Psoas muscle (tissue), 8 donors: Measurements from ENCODE around the gene RNH1. TPM values are rescaled to one million over a fixed set of nuclear protein-coding genes. Genes with fewer than 3 reads are reported as not detected.

ENCODE experiments used
- ATAC-seq, 4 donors: fragments of 200-7000 bp; cut with Tn5 transposase; one replicate each; pipeline ENCODE4 v1.9.1; 2020; ENCODE audit warnings: moderate library complexity in 3 of 4, mild to moderate bottlenecking in 2 of 4
- DNase-seq, 2 donors: peaks; one replicate each; pipeline ENCODE4 v3.0.0-alpha.2; 2020
- H3K27ac ChIP-seq: fragments of 200-600 bp; one replicate; pipeline ENCODE4 v1.8.0; 2022
- H3K27me3 ChIP-seq, 3 donors: fragments of 200-600 bp in 1 of 3; one replicate each; pipeline versions ENCODE4 v1.6.1 to v1.8.0; 2013 to 2022; ENCODE audit warnings: low read length in 2 of 3, mild to moderate bottlenecking in 2 of 3, moderate library complexity in 1 of 3; ENCODE audit not compliant: insufficient read depth in 3 of 3
- H3K36me3 ChIP-seq, 2 donors: fragments of 200-600 bp in 1 of 2; one replicate each; pipeline versions ENCODE4 v1.6.1 to v1.8.0; 2013 to 2022; ENCODE audit warnings: low read depth in 1 of 2, mild to moderate bottlenecking in 1 of 2, moderate library complexity in 1 of 2; ENCODE audit not compliant: insufficient read depth in 1 of 2
- H3K4me1 ChIP-seq: fragments of 200-600 bp; one replicate; pipeline ENCODE4 v1.8.0; 2022
- H3K4me3 ChIP-seq: fragments of 200-600 bp; one replicate; pipeline ENCODE4 v1.8.0; 2022; ENCODE audit warnings: mild to moderate bottlenecking
- H3K9me3 ChIP-seq: fragments of 200-600 bp; one replicate; pipeline ENCODE4 v1.8.0; 2022
- WGBS, 3 donors: extraction: QIAGEN DNeasy Blood & Tissue Kit; methylation state at CpG; one replicate each; pipeline versions ENCODE4 v1.1.6 to v1.1.7; 2013; 5-methylcytosine and 5-hydroxymethylcytosine counted together
- intact Hi-C, 2 donors: fragments of 100-400 bp; cut with DNase I; formaldehyde crosslinking; loops; one replicate each; pipeline versions ENCODE4 v1.11.0 to v1.14.2; 2022
- polyA plus RNA-seq, 3 donors: library from polyadenylated mRNA; stranded (reverse); fragments of 200-250 nt; gene quantifications; one replicate each; pipeline ENCODE4 v1.2.3, GENCODE V29; 2013
- total RNA-seq, 4 donors: library from RNA; stranded (reverse); fragmentation: NEBNext Ultra II Directional in 2 of 4; extraction: Animal tissue kit (Norgen Biotek cat#: 25700) in 2 of 4; gene quantifications; one replicate each; pipeline versions ENCODE4 v1.2.1 to v1.2.4, GENCODE V29; 2021 to 2023
- TF ChIP-seq, protein P1 (sequence below): fragments of 200-600 bp; IDR thresholded peaks from one replicate; pipeline ENCODE4 v1.8.0; 2022; ENCODE audit warnings: antibody characterized with exemption
- donor health status: healthy with polysubstance abuse.
- donor health status: DM: no; HTN: no; CAD: no; lungs with moderate emphysema.
- donor health status: Bipolar disorder and iron deficiency.
- donor health status: healthy.
- donor health status: DM: yes; HTN: yes; CAD: no.
- donor health status: DM: no; HTN: no; CAD: no.
- donor health status: DM: no; HTN: no; CAD: no.
- donor health status: DM: yes; HTN: yes; CAD: no.

The RNH1 gene
- total and polyA plus RNA-seq, 7 donors, result 103 to 181 (median 106) TPM

DNA sequence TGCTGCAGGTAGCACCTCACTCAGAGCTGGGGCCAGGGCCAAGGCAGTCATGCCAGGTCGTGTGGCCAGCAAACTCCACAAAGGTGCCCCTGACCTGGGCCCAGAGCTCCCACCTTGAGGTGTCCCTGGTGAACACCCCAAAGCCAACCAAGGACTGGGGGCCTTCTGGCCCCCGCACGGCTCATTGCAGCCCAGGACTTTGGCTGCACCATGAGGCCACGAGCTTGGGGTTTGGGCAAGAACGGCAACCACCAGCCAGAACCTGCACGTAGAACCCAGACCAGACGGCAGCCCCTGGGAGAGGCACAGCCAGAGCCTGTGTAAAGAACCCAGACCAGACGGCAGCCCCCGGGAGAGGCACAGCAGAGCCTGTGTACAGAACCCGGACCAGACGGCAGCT, 38.1 kb upstream of the RNH1 start:
- no peaks in the 10 kb centered on the region for H3K27me3 ChIP-seq
- ATAC-seq, result no peak
- peak in 1 of 2 donors; percentile 6 for DNase-seq
- no peaks in the 10 kb centered on the region for H3K9me3 ChIP-seq
- no peaks in the 10 kb centered on the region for H3K36me3 ChIP-seq
- H3K27ac ChIP-seq, result no peak overlapping the region
- H3K4me3 ChIP-seq, result no peak overlapping the region
- H3K4me1 ChIP-seq, result no peaks in the 10 kb centered on the region
- TF ChIP-seq, protein P1, sequence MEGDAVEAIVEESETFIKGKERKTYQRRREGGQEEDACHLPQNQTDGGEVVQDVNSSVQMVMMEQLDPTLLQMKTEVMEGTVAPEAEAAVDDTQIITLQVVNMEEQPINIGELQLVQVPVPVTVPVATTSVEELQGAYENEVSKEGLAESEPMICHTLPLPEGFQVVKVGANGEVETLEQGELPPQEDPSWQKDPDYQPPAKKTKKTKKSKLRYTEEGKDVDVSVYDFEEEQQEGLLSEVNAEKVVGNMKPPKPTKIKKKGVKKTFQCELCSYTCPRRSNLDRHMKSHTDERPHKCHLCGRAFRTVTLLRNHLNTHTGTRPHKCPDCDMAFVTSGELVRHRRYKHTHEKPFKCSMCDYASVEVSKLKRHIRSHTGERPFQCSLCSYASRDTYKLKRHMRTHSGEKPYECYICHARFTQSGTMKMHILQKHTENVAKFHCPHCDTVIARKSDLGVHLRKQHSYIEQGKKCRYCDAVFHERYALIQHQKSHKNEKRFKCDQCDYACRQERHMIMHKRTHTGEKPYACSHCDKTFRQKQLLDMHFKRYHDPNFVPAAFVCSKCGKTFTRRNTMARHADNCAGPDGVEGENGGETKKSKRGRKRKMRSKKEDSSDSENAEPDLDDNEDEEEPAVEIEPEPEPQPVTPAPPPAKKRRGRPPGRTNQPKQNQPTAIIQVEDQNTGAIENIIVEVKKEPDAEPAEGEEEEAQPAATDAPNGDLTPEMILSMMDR, result no peak
- WGBS, 3 donors, result 81 to 84% (median 83%) methylated on average over 10 to 11 of the region's 11 CpGs
- intact Hi-C loops, result no loop called here

DNA sequence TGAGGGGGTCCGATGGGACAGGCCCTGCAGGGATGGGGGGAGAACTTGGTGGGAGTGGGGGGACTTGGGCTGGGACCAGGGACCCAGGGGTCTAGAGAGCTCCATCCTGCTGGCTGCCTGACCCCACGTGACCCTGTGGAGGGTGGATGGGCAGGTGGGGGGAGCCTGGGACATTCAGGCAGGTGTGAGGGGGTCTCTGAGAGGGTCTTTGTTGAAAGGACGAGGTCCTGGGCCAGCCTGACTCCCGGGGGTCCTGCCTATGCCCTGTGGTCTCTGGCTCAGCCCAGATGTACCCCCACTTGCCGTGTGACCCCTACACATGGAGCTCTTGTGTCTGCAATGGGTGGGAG, 37.8 kb upstream of the RNH1 start:
- TF ChIP-seq, protein P1, result no peak
- Histone ChIP-seq H3K27me3 (peaks cover 0 to 3% (median 0%) of the 10 kb centered on the region in 3 donors), H3K9me3 (no peaks in the 10 kb centered on the region), H3K4me3 (no peak overlapping the region), H3K4me1 (no peaks in the 10 kb centered on the region), H3K36me3 (no peaks in the 10 kb centered on the region), H3K27ac (no peak overlapping the region)
- intact Hi-C loops, result no loop called here
- ATAC-seq, result no peak
- DNase-seq, result no peak
- 74 to 95% (median 76%) methylated on average over 5 of the region's 5 CpGs for WGBS, 3 donors

DNA sequence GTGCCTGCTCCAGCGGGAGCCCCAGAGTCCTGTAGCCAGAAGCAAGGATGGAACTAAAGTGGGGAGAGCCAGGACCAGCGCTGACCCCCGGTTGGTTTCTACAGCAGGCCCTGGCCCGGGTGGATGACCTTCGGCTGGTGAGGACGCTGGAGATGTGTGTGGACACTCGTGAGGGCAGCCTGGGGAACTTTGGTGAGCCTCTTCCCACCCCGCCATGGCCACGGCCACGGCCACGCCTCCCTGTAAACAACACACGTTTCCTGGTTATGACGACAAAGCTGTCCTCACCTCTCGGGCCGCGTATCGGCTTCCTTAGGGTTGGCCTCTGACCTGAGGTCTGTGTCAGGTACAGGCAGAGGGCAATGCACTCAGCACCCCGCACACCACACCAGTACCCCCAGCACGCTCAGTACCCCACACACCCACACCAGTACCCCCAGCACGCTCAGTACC, 34.4 kb upstream of the RNH1 start:
- 85 to 94% (median 90%) methylated on average over 17 to 20 of the region's 20 CpGs for WGBS, 3 donors
- intact Hi-C loops, result no loop called here
- Histone ChIP-seq H3K4me3 (no peak overlapping the region), H3K27ac (no peak overlapping the region), H3K9me3 (no peaks in the 10 kb centered on the region), H3K36me3 (no peaks in the 10 kb centered on the region), H3K4me1 (peaks cover 9% of the 10 kb centered on the region), H3K27me3 (peaks cover 0 to 16% (median 0%) of the 10 kb centered on the region in 3 donors)
- TF ChIP-seq, protein P1, result no peak
- peak in 1 of 2 donors; percentile 42 for DNase-seq
- no peak for ATAC-seq

DNA sequence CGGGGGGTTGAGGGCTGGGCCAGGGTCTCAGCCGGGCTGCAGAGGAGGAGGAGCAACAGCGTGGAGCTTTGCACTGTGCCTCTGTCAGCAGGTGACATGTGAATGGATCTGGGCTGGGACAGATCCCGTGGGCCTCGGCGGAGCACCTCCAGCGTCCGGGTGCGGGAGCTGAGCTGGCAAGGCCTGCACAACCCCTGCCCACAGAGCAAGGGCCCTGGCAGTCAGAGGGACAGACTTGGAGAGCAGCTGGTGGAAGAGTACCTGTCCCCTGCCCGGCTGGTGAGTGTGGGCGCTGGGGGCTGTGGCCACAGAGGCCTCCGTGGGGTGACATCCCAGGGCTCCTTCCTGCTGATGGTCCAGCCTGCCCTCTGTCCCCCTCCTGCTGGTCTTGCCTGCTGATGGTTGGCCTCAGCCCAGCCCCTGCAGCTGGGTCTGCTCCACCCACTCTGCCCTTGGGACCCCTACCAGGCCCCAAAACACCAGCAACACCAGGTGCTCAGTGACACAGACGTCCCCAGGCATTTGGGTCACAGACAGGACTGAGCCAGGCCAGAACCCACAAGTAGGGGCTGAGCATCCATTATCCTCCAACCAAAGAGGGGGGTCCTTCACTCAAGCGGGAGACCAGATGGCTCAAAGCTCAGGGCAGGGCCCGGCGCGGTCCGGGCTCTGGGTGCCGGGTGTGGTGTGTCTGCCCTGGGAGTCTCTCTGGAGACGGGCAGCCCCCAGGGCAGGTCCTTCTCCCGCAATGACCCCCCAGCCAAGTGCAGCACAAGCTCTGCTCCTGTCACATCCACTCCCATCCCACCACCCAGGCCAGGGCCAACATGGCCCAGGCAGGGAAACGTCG, 33.8 kb upstream of the RNH1 start:
- no peak for DNase-seq
- H3K4me1 ChIP-seq, result peaks cover 14% of the 10 kb centered on the region
- H3K27me3 ChIP-seq, result peaks cover 0 to 16% (median 0%) of the 10 kb centered on the region in 3 donors
- TF ChIP-seq, protein P1, result no peak
- whole genome bisulfite sequencing, 3 donors, result 79 to 86% (median 83%) methylated on average over 17 to 23 of the region's 23 CpGs
- no peak overlapping the region for H3K4me3 ChIP-seq
- H3K9me3 ChIP-seq, result no peaks in the 10 kb centered on the region
- ATAC-seq, result no peak
- no peaks in the 10 kb centered on the region for H3K36me3 ChIP-seq
- intact Hi-C loops, result no loop called here
- H3K27ac ChIP-seq, result no peak overlapping the region
